Mammary epithelial cell (primary cell): ENCODE results near the gene PLB1.

Source experiments
- EZH2 ChIP-seq: IDR thresholded peaks from 2 replicates; pipeline ENCODE4 v1.6.1; 2012; ENCODE audit warnings: low read length, inconsistent platforms, borderline replicate concordance
- TF ChIP-seq, protein P1 (sequence below), 2 donors: IDR thresholded peaks in 1 of 2; conservative IDR thresholded peaks in 1 of 2; 2 replicates each; pipeline ENCODE4 v1.5.1; 2011 to 2012; ENCODE audit warnings: inconsistent platforms in 2 of 2, low read length in 2 of 2, mild to moderate bottlenecking in 2 of 2, control low read depth in 1 of 2, low read depth in 1 of 2; ENCODE audit not compliant: insufficient read depth in 1 of 2; ENCODE audit errors: extremely low read depth in 1 of 2

GRCh38 chr2:28530782-28531181, 34.9 kb downstream of the PLB1 start:
- TF ChIP-seq, protein P1, sequence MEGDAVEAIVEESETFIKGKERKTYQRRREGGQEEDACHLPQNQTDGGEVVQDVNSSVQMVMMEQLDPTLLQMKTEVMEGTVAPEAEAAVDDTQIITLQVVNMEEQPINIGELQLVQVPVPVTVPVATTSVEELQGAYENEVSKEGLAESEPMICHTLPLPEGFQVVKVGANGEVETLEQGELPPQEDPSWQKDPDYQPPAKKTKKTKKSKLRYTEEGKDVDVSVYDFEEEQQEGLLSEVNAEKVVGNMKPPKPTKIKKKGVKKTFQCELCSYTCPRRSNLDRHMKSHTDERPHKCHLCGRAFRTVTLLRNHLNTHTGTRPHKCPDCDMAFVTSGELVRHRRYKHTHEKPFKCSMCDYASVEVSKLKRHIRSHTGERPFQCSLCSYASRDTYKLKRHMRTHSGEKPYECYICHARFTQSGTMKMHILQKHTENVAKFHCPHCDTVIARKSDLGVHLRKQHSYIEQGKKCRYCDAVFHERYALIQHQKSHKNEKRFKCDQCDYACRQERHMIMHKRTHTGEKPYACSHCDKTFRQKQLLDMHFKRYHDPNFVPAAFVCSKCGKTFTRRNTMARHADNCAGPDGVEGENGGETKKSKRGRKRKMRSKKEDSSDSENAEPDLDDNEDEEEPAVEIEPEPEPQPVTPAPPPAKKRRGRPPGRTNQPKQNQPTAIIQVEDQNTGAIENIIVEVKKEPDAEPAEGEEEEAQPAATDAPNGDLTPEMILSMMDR (conservative IDR thresholded peaks at IDR 0.05 in 1 of 2, IDR thresholded peaks at IDR 0.05 in 1 of 2; ENCODE audit: extremely low read depth in 1 of 2, insufficient read depth in 1 of 2, low read depth in 1 of 2, low read length in 2 of 2): no peak
- no peak for TF ChIP-seq EZH2
